ENCODE measurements around the gene HEATR9. TPM values are rescaled to one million over a fixed set of nuclear protein-coding genes. Genes with fewer than 3 reads are reported as not detected.

HEATR9 gene
- total and polyA plus RNA-seq, 2 of the 13 experiments (the other 11 are each of a cell fraction or from before 2014, with no cell fraction given) = not detected

GRCh38 chr17:35915153-35915964, 46.7 kb upstream of the HEATR9 start (continued):
- no peak for TF ChIP-seq KDM3A (CRISPR knock-in tag; IDR thresholded peaks at IDR 0.05; ENCODE audit: low read depth)

DNA sequence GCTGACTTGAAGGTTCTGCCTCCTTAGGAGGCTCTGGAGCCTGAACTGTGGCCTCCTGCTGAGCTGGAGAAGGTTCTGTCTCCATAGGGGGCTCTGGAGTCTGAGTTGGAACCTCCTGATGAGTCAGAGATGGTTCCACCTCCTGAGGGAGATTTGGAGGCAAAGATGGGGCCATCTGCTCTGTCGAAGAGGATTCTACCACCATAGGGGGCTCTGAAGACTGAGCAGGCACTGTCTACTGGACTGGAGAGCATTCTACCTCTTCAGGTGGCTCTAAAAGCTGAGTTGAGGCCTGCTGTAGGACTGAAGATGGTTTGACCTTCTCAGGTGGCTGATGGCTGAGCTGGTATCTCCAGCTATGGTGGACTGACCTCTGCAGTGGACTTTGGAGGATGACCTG, 45.7 kb upstream of the HEATR9 start:
- H3K9me3 ChIP-seq (ENCODE audit: low read length) = no peaks in the 10 kb centered on the region
- no peak overlapping the region for H2AFZ ChIP-seq (ENCODE audit: low read length)
- TF ChIP-seq MAFF (IDR thresholded peaks at IDR 0.05; ENCODE audit: low read depth, low read length) = no peak
- no peak for TF ChIP-seq TAF15 (IDR thresholded peaks at IDR 0.05; ENCODE audit: low read depth, low read length, poor library complexity, severe bottlenecking)
- TF ChIP-seq ZNF609 (CRISPR knock-in tag; IDR thresholded peaks at IDR 0.05; ENCODE audit: borderline replicate concordance) = no peak
- no peak for TF ChIP-seq ZNF253 (CRISPR knock-in tag; IDR thresholded peaks at IDR 0.05; ENCODE audit: borderline replicate concordance)
- no peak for TF ChIP-seq ZNF383 (CRISPR knock-in tag; IDR thresholded peaks at IDR 0.05; ENCODE audit: borderline replicate concordance)
- H3K27ac ChIP-seq (ENCODE audit: extremely low read length, insufficient read depth, low read length) = no peak overlapping the region
- ChIA-PET POLR2A (interaction anchor here (1.2 kb wide), 1 partner anchor 106 kb away, joined by 3 read pairs; the partner anchor contains the start of gene TAF15), CTCF (ENCODE audit: low intra/inter-chr PET ratio, low total read pairs) (no interaction called here)
- H3K36me3 ChIP-seq (replicated peaks in 1 of 2; ENCODE audit: control insufficient read depth in 1 of 2, insufficient read depth in 2 of 2, low read length in 2 of 2) = no peaks in the 10 kb centered on the region
- in situ Hi-C loops (cut with HindIII; ENCODE audit: extremely low pct_ligation_motif_present, low pct_unique_long_range_greater_than_20kb) (no loop called here), intact Hi-C loops (cut with micrococcal nuclease; ENCODE audit: unreplicated experiment) (no loop called here)
- WGBS (ENCODE audit: low lambda C conversion rate) = no CpG with 5 or more reads among the region's 1 CpG
- H3K4me1 ChIP-seq (ENCODE audit: insufficient read depth, low read length) = peaks cover 34% of the 10 kb centered on the region
- no peak overlapping the region for H3K4me3 ChIP-seq (replicated peaks in 1 of 3; ENCODE audit: insufficient read depth in 1 of 3, low read depth in 2 of 3, low read length in 3 of 3)
- H3K27me3 ChIP-seq (ENCODE audit: control insufficient read depth in 1 of 2, insufficient read depth in 2 of 2, low read length in 2 of 2) = no peaks in the 10 kb centered on the region
- H4K20me1 ChIP-seq (ENCODE audit: insufficient read depth, low read length) = no peaks in the 10 kb centered on the region
- BruUV-seq (replicated peaks) = no TSS peak
- no peak overlapping the region for H3K9ac ChIP-seq (ENCODE audit: insufficient read depth, low read depth, low read length)
- DNase-seq (ENCODE audit: low spot score) (no peak), FAIRE-seq (no peak), ATAC-seq (no peak; the same call in 2 of the 3 replicates)
- H3K4me2 ChIP-seq (ENCODE audit: low read depth, low read length) = no peak overlapping the region
- H3K79me2 ChIP-seq (ENCODE audit: insufficient read depth, low read length) = no peaks in the 10 kb centered on the region

Data from HepG2 (cell line).